Esophagus muscularis mucosa (tissue), 4 donors: ENCODE data around the gene SET. TPM values are rescaled to one million over a fixed set of nuclear protein-coding genes. Genes with fewer than 3 reads are reported as not detected.
"Not testable (repeated sequence)": the region's sequence is repeated elsewhere in the genome, so short reads cannot be mapped to it uniquely, and the experiment has no call there.

ENCODE experiments used
- DNase-seq: peaks from one replicate; pipeline ENCODE4 v3.0.0-alpha.2; 2017; ENCODE audit errors: extremely low spot score
- H3K27ac ChIP-seq, 4 donors: fragments of 200-600 bp; sonication (generic); replicated peaks in 1 of 4; 1 replicate in 3 of 4; 2 replicates in 1 of 4; pipeline ENCODE4 v1.5.1; 2016 to 2019; ENCODE audit warnings: mild to moderate bottlenecking in 1 of 4
- H3K27me3 ChIP-seq, 4 donors: fragments of 200-600 bp; sonication (generic); one replicate each; pipeline versions ENCODE4 v1.5.1 to v1.6.0; 2016 to 2019
- H3K36me3 ChIP-seq, 4 donors: fragments of 200-600 bp; sonication (generic); one replicate each; pipeline ENCODE4 v1.5.1; 2016 to 2019
- H3K4me1 ChIP-seq, 4 donors: fragments of 200-600 bp; sonication (generic); one replicate each; pipeline ENCODE4 v1.5.1; 2016 to 2019
- H3K4me3 ChIP-seq, 4 donors: fragments of 200-600 bp; sonication (generic); 1 replicate in 2 of 4; 2 replicates in 2 of 4; pipeline ENCODE4 v1.5.1; 2016 to 2019; ENCODE audit warnings: mild to moderate bottlenecking in 4 of 4, moderate library complexity in 1 of 4
- H3K9me3 ChIP-seq, 4 donors: fragments of 200-600 bp; sonication (generic); 1 replicate in 3 of 4; 2 replicates in 1 of 4; pipeline ENCODE4 v1.5.1; 2016 to 2019
- CTCF ChIP-seq, 3 experiments: fragments of 200-600 bp in 2 of 3; fragments of 450-650 bp in 1 of 3; sonication (generic) in 2 of 3; IDR thresholded peaks; one replicate each; pipeline ENCODE4 v1.5.1; 2017 to 2019; ENCODE audit warnings: antibody characterized with exemption in 3 of 3, mild to moderate bottlenecking in 2 of 3, moderate library complexity in 1 of 3
- EP300 ChIP-seq: sonication (generic); formaldehyde crosslinking; IDR thresholded peaks from one replicate; pipeline ENCODE4 v1.6.1; 2017; ENCODE audit warnings: antibody characterized with exemption
- POLR2A ChIP-seq: fragments of 450-650 bp; IDR thresholded peaks from one replicate; pipeline ENCODE4 v1.6.1; 2017; ENCODE audit warnings: antibody characterized with exemption, moderate library complexity, mild to moderate bottlenecking, low read depth
- POLR2AphosphoS5 ChIP-seq, 2 donors: sonication (generic); formaldehyde crosslinking; IDR thresholded peaks; one replicate each; pipeline ENCODE4 v1.6.1; 2017; ENCODE audit warnings: antibody characterized with exemption in 2 of 2
- WGBS: methylation state at CpG from one replicate; pipeline ENCODE4 v1.1.5; 2018; 5-methylcytosine and 5-hydroxymethylcytosine counted together
- intact Hi-C: fragments of 100-400 bp; cut with DNase I; formaldehyde crosslinking; loops from one replicate; pipeline ENCODE4 v1.15.1; 2023
- total RNA-seq, 4 donors: library from RNA; depleted of rRNA; stranded (reverse); fragments of >200 nt; gene quantifications; one replicate each; pipeline versions ENCODE4 v1.1.0 to v1.2.1, GENCODE V29; 2016

The SET gene
- total RNA-seq, 4 donors from 2014 or later, result 170 to 239 (median 205) TPM

DNA sequence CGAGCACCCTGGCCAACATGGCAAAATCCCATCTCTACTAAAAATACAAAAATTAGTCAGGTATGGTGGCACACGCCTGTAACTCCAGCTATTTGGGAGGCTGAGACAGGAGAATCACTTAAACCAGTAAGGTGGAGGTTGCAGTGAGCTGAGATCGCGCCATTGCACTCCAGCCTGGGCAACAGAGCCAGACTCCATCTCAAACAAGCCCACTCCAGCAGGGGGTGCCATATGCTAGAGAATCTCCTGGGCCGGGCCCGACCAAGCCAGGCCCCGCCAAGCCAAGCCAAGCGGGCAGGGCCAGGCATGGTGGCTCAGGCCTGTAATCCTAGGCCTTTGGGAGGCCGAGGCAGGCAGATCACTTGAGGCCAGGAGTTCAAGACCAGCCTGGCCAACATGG lies 40.8 kb upstream of the SET start:
- TF ChIP-seq CTCF (IDR thresholded peaks at IDR 0.05) (peak; percentile 18 to 43 (median 42)), POLR2AphosphoS5 (IDR thresholded peaks at IDR 0.05) (peak in 1 of 2 donors; percentile 9)
- not testable (repeated sequence) for DNase-seq, H3K36me3 ChIP-seq, H3K27me3 ChIP-seq, H3K27ac ChIP-seq, H3K9me3 ChIP-seq, H3K4me3 ChIP-seq, H3K4me1 ChIP-seq
- 83% methylated on average over 1 of the region's 9 CpGs for WGBS
- intact Hi-C loops, result loop anchor here (5.0 kb wide), 1 partner anchor 54 kb away; the partner anchor contains the start of gene PKN3

GRCh38 chr9:128651798-128652197 lies 37.2 kb upstream of the SET start:
- H3K4me3 ChIP-seq, result no peak overlapping the region
- H3K36me3 ChIP-seq, result peaks cover 0 to 3% (median 0%) of the 10 kb centered on the region in 4 donors
- peaks cover 0 to 11% (median 8%) of the 10 kb centered on the region in 4 donors for H3K4me1 ChIP-seq
- WGBS, result 95% methylated on average over 5 of the region's 5 CpGs
- H3K9me3 ChIP-seq, result no peaks in the 10 kb centered on the region
- TF ChIP-seq CTCF (IDR thresholded peaks at IDR 0.05), result no peak
- no peak for TF ChIP-seq EP300
- no peak for TF ChIP-seq POLR2A
- no peak for TF ChIP-seq POLR2AphosphoS5 (IDR thresholded peaks at IDR 0.05)
- intact Hi-C loops, result no loop called here
- no peaks in the 10 kb centered on the region for H3K27me3 ChIP-seq
- no peak for DNase-seq
- no peak overlapping the region for H3K27ac ChIP-seq

DNA sequence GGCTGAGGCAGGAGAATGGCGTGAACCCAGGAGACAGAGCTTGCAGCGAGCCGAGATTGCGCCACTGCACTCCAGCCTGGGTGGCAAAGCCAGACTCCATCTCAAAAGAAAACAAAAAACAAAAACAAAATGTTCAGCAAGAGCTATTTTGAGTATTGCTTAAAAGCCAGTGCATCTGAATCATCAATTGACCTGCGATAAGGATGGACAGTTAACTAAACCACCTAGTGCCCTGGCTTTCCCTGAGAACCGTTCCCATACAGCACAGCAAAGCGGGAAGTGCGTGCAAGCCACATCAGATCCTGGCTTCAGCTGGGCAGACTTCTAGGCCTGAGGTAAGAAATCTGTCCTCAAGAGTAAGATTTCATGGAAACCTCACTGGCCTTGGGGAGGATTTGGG lies 35.1 kb upstream of the SET start:
- Histone ChIP-seq H3K4me1 (peaks cover 0 to 14% (median 11%) of the 10 kb centered on the region in 4 donors), H3K4me3 (no peak overlapping the region), H3K27ac (no peak overlapping the region), H3K9me3 (no peaks in the 10 kb centered on the region), H3K36me3 (no peaks in the 10 kb centered on the region), H3K27me3 (no peaks in the 10 kb centered on the region)
- intact Hi-C loops, result no loop called here
- TF ChIP-seq EP300 (no peak), CTCF (IDR thresholded peaks at IDR 0.05) (no peak), POLR2A (no peak), POLR2AphosphoS5 (IDR thresholded peaks at IDR 0.05) (no peak)
- no peak for DNase-seq
- 98% methylated on average over 8 of the region's 8 CpGs for WGBS

GRCh38 chr9:128654481-128654880 lies 34.5 kb upstream of the SET start:
- intact Hi-C loops, result no loop called here

More at GRCh38 chr9:128654481-128654880, 34.5 kb upstream of the SET start:
- DNase-seq, result no peak
- Histone ChIP-seq H3K27ac (no peak overlapping the region), H3K4me1 (peaks cover 0 to 14% (median 11%) of the 10 kb centered on the region in 4 donors), H3K36me3 (no peaks in the 10 kb centered on the region), H3K9me3 (no peaks in the 10 kb centered on the region), H3K27me3 (no peaks in the 10 kb centered on the region), H3K4me3 (no peak overlapping the region)
- TF ChIP-seq POLR2A, result no peak
- no peak for TF ChIP-seq POLR2AphosphoS5 (IDR thresholded peaks at IDR 0.05)
- TF ChIP-seq EP300, result no peak
- TF ChIP-seq CTCF (IDR thresholded peaks at IDR 0.05), result no peak
- 100% methylated on average over 1 of the region's 1 CpG for WGBS
